CD14-positive monocyte (primary cell): ENCODE data around the gene ULBP2. TPM values are rescaled to one million over a fixed set of nuclear protein-coding genes. Genes with fewer than 3 reads are reported as not detected.
"Not testable (repeated sequence)": the region's sequence is repeated elsewhere in the genome, so short reads cannot be mapped to it uniquely, and the experiment has no call there.

Experiments used
- DNase-seq, 3 donors: peaks; one replicate each; pipeline ENCODE4 v3.0.0-alpha.2; 2011 to 2022
- H2AFZ ChIP-seq: 2 replicates; pipeline ENCODE4 v1.6.0; 2012; ENCODE audit warnings: mild to moderate bottlenecking, low read depth, low read length, inconsistent platforms; ENCODE audit not compliant: insufficient read depth, poor library complexity, severe bottlenecking
- H3K27ac ChIP-seq, 2 donors: 1 replicate in 1 of 2; 2 replicates in 1 of 2; pipeline ENCODE4 v1.5.1; 2012 to 2013; ENCODE audit warnings: low read length in 2 of 2, control low read depth in 1 of 2, inconsistent platforms in 1 of 2, low read depth in 1 of 2, mild to moderate bottlenecking in 1 of 2
- H3K27me3 ChIP-seq, 2 donors: one replicate each; pipeline versions ENCODE4 v1.6.0 to v1.6.1; 2011 to 2013; ENCODE audit warnings: low read length in 2 of 2; ENCODE audit not compliant: control insufficient read depth in 2 of 2, insufficient read depth in 2 of 2
- H3K36me3 ChIP-seq, 2 donors: replicated peaks in 1 of 2; 1 replicate in 1 of 2; 2 replicates in 1 of 2; pipeline versions ENCODE4 v1.5.1 to v1.6.1; 2012 to 2013; ENCODE audit warnings: low read length in 2 of 2, control low read depth in 1 of 2, inconsistent platforms in 1 of 2, mild to moderate bottlenecking in 1 of 2; ENCODE audit not compliant: insufficient read depth in 2 of 2, control insufficient read depth in 1 of 2
- H3K4me1 ChIP-seq, 2 donors: 1 replicate in 1 of 2; 2 replicates in 1 of 2; pipeline versions ENCODE4 v1.5.1 to v1.6.1; 2012 to 2013; ENCODE audit warnings: low read length in 2 of 2, control low read depth in 1 of 2, inconsistent platforms in 1 of 2, mild to moderate bottlenecking in 1 of 2, moderate library complexity in 1 of 2; ENCODE audit not compliant: insufficient read depth in 2 of 2, control insufficient read depth in 1 of 2
- H3K4me2 ChIP-seq: replicated peaks from 2 replicates; pipeline ENCODE3; 2012; ENCODE audit warnings: low read length, moderate library complexity, mild to moderate bottlenecking; ENCODE audit not compliant: poor library complexity, severe bottlenecking; ENCODE audit errors: extremely low read depth
- H3K4me3 ChIP-seq, 3 experiments: fragments of 200-600 bp in 1 of 3; sonication (generic) in 1 of 3; replicated peaks in 1 of 3; 1 replicate in 2 of 3; 2 replicates in 1 of 3; pipeline ENCODE4 v1.5.1; 2011 to 2013; ENCODE audit warnings: low read length in 3 of 3, mild to moderate bottlenecking in 3 of 3, control low read depth in 2 of 3, low read depth in 2 of 3, inconsistent platforms in 1 of 3, moderate library complexity in 1 of 3
- H3K79me2 ChIP-seq: 2 replicates; pipeline ENCODE4 v1.6.0; 2012; ENCODE audit warnings: mild to moderate bottlenecking, control low read depth, inconsistent platforms, low read length, moderate library complexity; ENCODE audit not compliant: insufficient read depth
- H3K9ac ChIP-seq: 2 replicates; pipeline ENCODE4 v1.6.0; 2017; ENCODE audit warnings: low read length, mild to moderate bottlenecking; ENCODE audit not compliant: insufficient read depth, poor library complexity, severe bottlenecking
- H3K9me3 ChIP-seq, 2 donors: replicated peaks in 1 of 2; 1 replicate in 1 of 2; 2 replicates in 1 of 2; pipeline versions ENCODE4 v1.5.1 to v1.6.1; 2012 to 2013; ENCODE audit warnings: low read length in 2 of 2, control low read depth in 1 of 2; ENCODE audit not compliant: control insufficient read depth in 1 of 2, insufficient read depth in 1 of 2
- H4K20me1 ChIP-seq: 2 replicates; pipeline ENCODE4 v1.6.0; 2012; ENCODE audit warnings: mild to moderate bottlenecking, low read length, control low read depth, moderate library complexity; ENCODE audit not compliant: insufficient read depth
- H3K27ac Mint-ChIP-seq, 7 donors: one replicate each; pipeline ENCODE4 v1.8.0; 2020; ENCODE audit warnings: mild to moderate bottlenecking in 7 of 7, mixed read lengths in 7 of 7, moderate library complexity in 6 of 7, inconsistent platforms in 2 of 7
- H3K27me3 Mint-ChIP-seq, 3 donors: one replicate each; pipeline ENCODE4 v1.8.0; 2021 to 2022; ENCODE audit warnings: low read depth in 3 of 3, mild to moderate bottlenecking in 3 of 3, mixed read lengths in 3 of 3, moderate library complexity in 3 of 3, inconsistent platforms in 1 of 3
- H3K36me3 Mint-ChIP-seq, 2 donors: one replicate each; pipeline ENCODE4 v1.8.0; 2020; ENCODE audit warnings: mixed read lengths in 2 of 2, inconsistent platforms in 1 of 2, mild to moderate bottlenecking in 1 of 2
- H3K4me1 Mint-ChIP-seq: one replicate; pipeline ENCODE4 v1.8.0; 2020; ENCODE audit warnings: mild to moderate bottlenecking, mixed read lengths
- H3K4me3 Mint-ChIP-seq, 2 donors: one replicate each; pipeline ENCODE4 v1.8.0; 2020; ENCODE audit warnings: mild to moderate bottlenecking in 2 of 2, mixed read lengths in 2 of 2, moderate library complexity in 1 of 2
- H3K9me3 Mint-ChIP-seq, 7 donors: one replicate each; pipeline ENCODE4 v1.8.0; 2020 to 2022; ENCODE audit warnings: mixed read lengths in 7 of 7, mild to moderate bottlenecking in 6 of 7, moderate library complexity in 6 of 7, inconsistent platforms in 2 of 7
- CTCF ChIP-seq: fragments of 200-600 bp; IDR thresholded peaks from one replicate; pipeline ENCODE4 v1.8.0; 2022; ENCODE audit warnings: antibody characterized with exemption, mild to moderate bottlenecking
- WGBS: methylation state at CpG from one replicate; pipeline ENCODE4 v1.1.5; 2013; ENCODE audit warnings: missing lambda C conversion rate; ENCODE audit not compliant: insufficient coverage; 5-methylcytosine and 5-hydroxymethylcytosine counted together
- intact Hi-C, 2 donors: fragments of 100-400 bp; cut with micrococcal nuclease; formaldehyde crosslinking; loops; one replicate each; pipeline versions ENCODE4 v1.15.0 to v1.15.1; 2023
- polyA plus RNA-seq, 3 donors: library from polyadenylated mRNA; depleted of rRNA in 1 of 3; unstranded in 2 of 3; stranded (reverse) in 1 of 3; fragments of 300-500 nt in 2 of 3; fragments of >200 nt in 1 of 3; fragmentation: Illumina TruSeq in 2 of 3; gene quantifications; 1 replicate in 2 of 3; 2 replicates in 1 of 3; pipeline ENCODE4 v1.2.3, GENCODE V29; 2012 to 2021

Gene ULBP2
- polyA plus RNA-seq, 3 donors = 0.31 to 0.49 TPM; not detected in 1

GRCh38 chr6:149909701-149910470 is 31.9 kb upstream of the ULBP2 start:
- Mint-ChIP-seq H3K36me3 (peaks cover 0 to 2% of the 10 kb centered on the region in 2 donors), H3K27ac (no peak overlapping the region), H3K4me3 (no peak overlapping the region), H3K4me1 (no peaks in the 10 kb centered on the region), H3K9me3 (peaks cover 8 to 18% (median 13%) of the 10 kb centered on the region in 7 donors), H3K27me3 (peaks cover 7 to 18% (median 14%) of the 10 kb centered on the region in 3 donors)
- Histone ChIP-seq H4K20me1 (no peaks in the 10 kb centered on the region), H3K27me3 (no peaks in the 10 kb centered on the region), H3K4me2 (no peak overlapping the region), H2AFZ (no peak overlapping the region), H3K4me1 (no peaks in the 10 kb centered on the region), H3K79me2 (no peaks in the 10 kb centered on the region), H3K9ac (no peak overlapping the region), H3K27ac (no peak overlapping the region), H3K4me3 (no peak overlapping the region), H3K9me3 (peaks cover 9 to 10% of the 10 kb centered on the region in 2 donors), H3K36me3 (no peaks in the 10 kb centered on the region)
- intact Hi-C loops = loop anchor here in 1 of 2 donors (5.0 kb wide), 1 partner anchor 288 kb away; no protein-coding TSS in a partner anchor
- WGBS = 100% methylated on average over 4 of the region's 9 CpGs
- DNase-seq = no peak
- no peak for TF ChIP-seq CTCF

- DNase-seq = no peak
- H3K4me3 ChIP-seq = no peak overlapping the region
- 98% methylated on average over 16 of the region's 23 CpGs for WGBS
- Mint-ChIP-seq H3K4me1 (no peaks in the 10 kb centered on the region), H3K9me3 (peaks cover 8 to 18% (median 13%) of the 10 kb centered on the region in 7 donors), H3K4me3 (no peak overlapping the region), H3K36me3 (peaks cover 0 to 2% of the 10 kb centered on the region in 2 donors), H3K27me3 (peaks cover 7 to 18% (median 14%) of the 10 kb centered on the region in 3 donors), H3K27ac (no peak overlapping the region)
- intact Hi-C loops = loop anchor here in 1 of 2 donors (5.0 kb wide), 1 partner anchor 288 kb away; no protein-coding TSS in a partner anchor
- H3K27me3 ChIP-seq = no peaks in the 10 kb centered on the region
- no peaks in the 10 kb centered on the region for H3K36me3 ChIP-seq
- TF ChIP-seq CTCF = no peak
- no peak overlapping the region for H3K27ac ChIP-seq
- no peaks in the 10 kb centered on the region for H3K79me2 ChIP-seq
- no peak overlapping the region for H3K9ac ChIP-seq
- H3K9me3 ChIP-seq = peaks cover 9 to 10% of the 10 kb centered on the region in 2 donors
- H3K4me1 ChIP-seq = no peaks in the 10 kb centered on the region
- no peak overlapping the region for H3K4me2 ChIP-seq
- no peaks in the 10 kb centered on the region for H4K20me1 ChIP-seq
- no peak overlapping the region for H2AFZ ChIP-seq
Measured at GRCh38 chr6:149910721-149911151, 31.1 kb upstream of the ULBP2 start.

- peaks cover 7 to 15% (median 13%) of the 10 kb centered on the region in 3 donors for H3K27me3 Mint-ChIP-seq
- H3K4me2 ChIP-seq, H3K9ac ChIP-seq, H3K4me3 ChIP-seq, H3K36me3 Mint-ChIP-seq, H3K36me3 ChIP-seq, H3K4me1 Mint-ChIP-seq, H4K20me1 ChIP-seq, H3K9me3 ChIP-seq, H3K27ac ChIP-seq, DNase-seq, H3K79me2 ChIP-seq, H3K27ac Mint-ChIP-seq, H3K4me1 ChIP-seq, H3K27me3 ChIP-seq, H2AFZ ChIP-seq, H3K4me3 Mint-ChIP-seq: not testable (repeated sequence)
- H3K9me3 Mint-ChIP-seq = peaks cover 8 to 14% (median 13%) of the 10 kb centered on the region in 7 donors
- intact Hi-C loops = loop anchor here in 1 of 2 donors (5.0 kb wide), 1 partner anchor 290 kb away; no protein-coding TSS in a partner anchor
- WGBS = no CpG with 5 or more reads among the region's 3 CpGs
Measured at GRCh38 chr6:149912680-149913079, 29.1 kb upstream of the ULBP2 start.
